ENCODE data around the gene FTO. TPM values are rescaled to one million over a fixed set of nuclear protein-coding genes. Genes with fewer than 3 reads are reported as not detected.

The FTO gene
- total RNA-seq, 1 donor from 2014 or later: 116 TPM

- DNase-seq (ENCODE audit: low spot score): no peak
Measured at GRCh38 chr16:53898993-53899392, 195.0 kb downstream of the FTO start.

- no peak for DNase-seq (ENCODE audit: low spot score)
Measured at GRCh38 chr16:53899431-53899830, 195.5 kb downstream of the FTO start.

GRCh38 chr16:53900667-53901066 lies 196.7 kb downstream of the FTO start:
- no peak for DNase-seq (ENCODE audit: low spot score)

- DNase-seq (ENCODE audit: low spot score): no peak
Measured at GRCh38 chr16:53901408-53901807, 197.5 kb downstream of the FTO start.

- DNase-seq (ENCODE audit: low spot score): no peak
Measured at GRCh38 chr16:53904533-53904932, 200.6 kb downstream of the FTO start.

GRCh38 chr16:53905028-53905427 lies 201.1 kb downstream of the FTO start:
- DNase-seq (ENCODE audit: low spot score): no peak

GRCh38 chr16:53908731-53909130 lies 204.8 kb downstream of the FTO start:
- no peak for DNase-seq (ENCODE audit: low spot score)

- DNase-seq (ENCODE audit: low spot score): no peak
Measured at GRCh38 chr16:53910990-53911389, 207.0 kb downstream of the FTO start.

GRCh38 chr16:53911513-53911912 lies 207.6 kb downstream of the FTO start:
- no peak for DNase-seq (ENCODE audit: low spot score)

GRCh38 chr16:53912155-53912554 lies 208.2 kb downstream of the FTO start:
- no peak for DNase-seq (ENCODE audit: low spot score)

GRCh38 chr16:53913099-53913870 lies 209.3 kb downstream of the FTO start:
- DNase-seq (ENCODE audit: low spot score): no peak

GRCh38 chr16:53913920-53914319 lies 210.0 kb downstream of the FTO start:
- DNase-seq (ENCODE audit: low spot score): no peak

GRCh38 chr16:53914736-53915135 lies 210.8 kb downstream of the FTO start:
- no peak for DNase-seq (ENCODE audit: low spot score)

GRCh38 chr16:53915452-53916160 lies 211.7 kb downstream of the FTO start:
- no peak for DNase-seq (ENCODE audit: low spot score)

GRCh38 chr16:53920988-53921387 lies 217.0 kb downstream of the FTO start:
- DNase-seq (ENCODE audit: low spot score): no peak

GRCh38 chr16:53922067-53922806 lies 218.3 kb downstream of the FTO start:
- DNase-seq (ENCODE audit: low spot score): no peak

GRCh38 chr16:53922807-53923571 lies 219.0 kb downstream of the FTO start:
- DNase-seq (ENCODE audit: low spot score): no peak

- DNase-seq (ENCODE audit: low spot score): no peak
Measured at GRCh38 chr16:53924331-53925106, 220.6 kb downstream of the FTO start.

GRCh38 chr16:53925107-53925410 lies 221.1 kb downstream of the FTO start:
- DNase-seq (ENCODE audit: low spot score): no peak

GRCh38 chr16:53925526-53925925 lies 221.6 kb downstream of the FTO start:
- no peak for DNase-seq (ENCODE audit: low spot score)

- DNase-seq (ENCODE audit: low spot score): no peak
Measured at GRCh38 chr16:53926209-53926608, 222.3 kb downstream of the FTO start.
